GM18951 (cell line): ENCODE data around the gene CMC1.

Experiments used
- POLR2A ChIP-seq: IDR thresholded peaks from 4 replicates; pipeline ENCODE4 v1.6.1; 2011; ENCODE audit warnings: mild to moderate bottlenecking; ENCODE audit not compliant: insufficient read length, insufficient read depth; ENCODE audit errors: extremely low read depth
- in situ Hi-C: fragments of 300-500 bp; cut with MboI; formaldehyde crosslinking; loops from one replicate; pipeline ENCODE4 v1.12.0; 2022; ENCODE audit warnings: low sequenced_read_pairs, mixed read lengths, inconsistent platforms; ENCODE audit not compliant: unreplicated experiment

The CMC1 gene

DNA sequence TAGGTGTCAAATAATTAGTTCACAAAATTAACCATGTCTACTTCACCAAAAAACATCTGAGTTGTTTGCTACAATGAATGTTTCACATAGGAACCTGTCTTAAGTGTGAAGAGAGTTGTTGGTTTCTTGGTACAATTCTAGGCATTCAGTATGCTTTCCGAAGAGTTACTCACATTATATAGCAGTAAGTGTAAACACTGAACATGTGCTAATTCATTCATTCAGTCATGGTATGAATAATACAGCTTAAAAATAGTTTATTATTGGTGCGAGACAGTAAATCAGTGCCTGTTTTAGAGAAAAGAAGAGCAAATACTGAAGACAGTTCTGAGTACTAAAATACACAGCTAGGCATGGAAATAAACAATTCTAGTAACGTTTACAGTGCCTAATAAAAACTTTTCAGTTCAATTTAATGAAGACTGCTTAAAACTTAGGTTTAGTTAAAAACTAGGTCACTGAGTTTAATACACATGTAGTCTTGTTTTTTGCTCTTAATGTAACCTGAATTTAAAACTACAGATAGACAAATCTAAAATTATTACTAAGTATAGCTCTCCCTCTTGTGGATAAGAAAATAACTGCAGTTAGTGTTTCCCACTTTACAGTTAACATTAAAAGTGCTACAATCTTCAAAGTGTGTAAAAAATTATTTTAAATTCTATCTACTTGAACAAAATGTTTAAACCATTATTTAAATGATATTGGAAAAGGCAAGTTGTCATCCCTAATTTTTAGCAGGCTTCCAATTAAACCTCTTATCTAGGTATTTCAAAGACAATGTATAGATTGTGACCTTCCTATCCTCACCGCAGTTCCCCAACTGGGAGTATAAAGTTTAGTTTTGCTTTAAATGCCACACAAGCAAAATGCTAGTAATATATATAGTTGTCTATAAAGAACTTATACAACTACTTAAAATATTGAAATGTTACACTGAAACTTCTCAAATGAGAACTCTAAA is 87.1 kb downstream of the CMC1 start:
- no peak for TF ChIP-seq POLR2A
- in situ Hi-C loops: no loop called here

DNA sequence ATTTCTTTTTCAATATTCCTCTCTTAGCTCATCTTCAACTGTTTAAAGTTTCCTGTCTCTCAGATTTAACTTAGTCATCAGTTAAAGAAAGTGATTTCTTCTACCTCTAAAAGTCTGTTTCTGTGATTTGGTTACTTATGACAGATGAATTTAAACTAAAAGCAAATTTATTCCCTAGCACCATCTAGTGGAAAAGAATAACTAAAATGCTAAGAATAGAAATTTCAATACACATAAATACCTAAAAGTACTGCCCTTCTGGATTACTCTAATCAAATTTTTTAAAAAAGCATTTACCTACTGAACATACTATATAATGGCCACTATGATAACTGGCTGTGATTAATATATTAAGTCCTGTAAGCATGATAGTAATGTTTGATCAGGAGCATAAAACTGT is 93.1 kb downstream of the CMC1 start:
- no peak for TF ChIP-seq POLR2A
- in situ Hi-C loops: loop anchor here (10.0 kb wide), 1 partner anchor 620 kb away; no protein-coding TSS in a partner anchor

DNA sequence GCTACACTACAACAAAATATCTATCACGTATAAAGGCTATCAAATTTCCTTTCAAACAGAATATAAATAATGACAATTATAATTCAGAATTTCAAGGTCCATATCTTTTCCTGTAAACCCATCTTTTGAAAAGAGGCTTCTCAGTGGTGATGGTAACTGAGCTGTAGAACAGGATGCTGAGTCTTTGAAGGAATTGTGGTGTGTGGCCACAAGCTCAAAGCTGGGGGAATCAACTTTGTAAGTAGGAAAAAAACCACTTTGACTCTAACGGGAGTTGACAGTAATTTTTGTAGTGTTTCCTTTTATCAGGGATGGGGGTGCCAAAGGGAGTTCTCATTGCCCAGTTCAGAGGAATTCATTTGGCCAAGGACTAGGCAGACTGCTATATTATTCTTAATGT is 93.8 kb downstream of the CMC1 start:
- in situ Hi-C loops: loop anchor here (10.0 kb wide), 1 partner anchor 620 kb away; no protein-coding TSS in a partner anchor
- no peak for TF ChIP-seq POLR2A

DNA sequence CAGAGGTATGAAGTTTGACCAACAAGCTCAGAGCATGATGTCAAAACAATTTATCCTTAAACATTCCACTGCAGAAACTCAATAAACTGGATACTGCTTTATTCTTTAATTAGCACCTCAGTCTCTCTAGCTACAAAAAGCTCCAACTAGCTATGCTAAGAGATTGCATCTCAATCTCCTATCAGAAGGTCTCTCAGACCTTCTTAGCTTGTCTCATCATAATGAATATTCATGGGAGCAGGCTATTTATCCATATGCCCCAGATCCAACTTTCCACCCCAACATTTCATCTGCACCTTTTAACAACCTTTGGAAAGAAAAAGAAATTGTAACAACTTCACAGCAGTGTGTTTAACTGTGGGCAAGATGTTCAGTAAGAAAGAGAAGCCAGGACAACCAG is 95.8 kb downstream of the CMC1 start:
- TF ChIP-seq POLR2A: no peak
- in situ Hi-C loops: loop anchor here (10.0 kb wide), 1 partner anchor 622 kb away; no protein-coding TSS in a partner anchor

DNA sequence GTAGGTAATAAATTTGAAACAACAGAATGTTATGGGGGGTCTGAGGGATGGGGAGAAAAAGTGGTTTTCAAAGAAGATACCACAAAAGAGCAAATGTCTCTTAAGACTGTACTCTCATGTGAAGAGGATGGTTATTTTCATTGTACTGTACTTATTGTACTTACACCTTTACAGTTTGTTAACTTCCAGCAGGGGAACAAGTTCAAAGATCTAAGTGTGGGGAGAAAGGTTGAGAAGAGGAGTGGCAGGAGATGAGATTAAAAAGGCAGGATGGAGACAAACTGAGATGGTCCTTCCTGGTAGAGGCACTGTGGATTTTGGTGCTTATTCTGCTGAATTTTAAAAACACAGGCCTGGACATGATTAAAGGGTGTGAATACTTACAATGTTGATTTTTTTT is 101.7 kb downstream of the CMC1 start:
- TF ChIP-seq POLR2A: no peak
- in situ Hi-C loops: no loop called here

DNA sequence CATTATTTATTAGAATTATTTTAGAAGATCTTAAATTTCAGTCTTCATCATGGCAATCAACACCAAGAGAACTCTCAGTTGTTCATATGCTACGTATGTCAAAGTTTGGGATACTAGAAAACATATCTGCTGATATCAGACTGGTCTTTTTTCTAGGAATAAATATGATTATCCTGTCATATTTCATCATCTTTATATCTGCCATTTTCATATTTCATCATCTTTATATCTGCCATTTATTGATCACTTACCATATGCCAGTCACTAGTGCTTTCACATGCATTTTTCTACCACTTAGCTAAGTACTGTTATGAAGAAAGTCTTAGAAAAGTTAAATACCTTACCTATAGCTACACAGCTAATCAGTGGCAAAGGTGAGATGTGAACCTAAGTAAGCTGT is 104.3 kb downstream of the CMC1 start:
- TF ChIP-seq POLR2A: no peak
- in situ Hi-C loops: no loop called here

DNA sequence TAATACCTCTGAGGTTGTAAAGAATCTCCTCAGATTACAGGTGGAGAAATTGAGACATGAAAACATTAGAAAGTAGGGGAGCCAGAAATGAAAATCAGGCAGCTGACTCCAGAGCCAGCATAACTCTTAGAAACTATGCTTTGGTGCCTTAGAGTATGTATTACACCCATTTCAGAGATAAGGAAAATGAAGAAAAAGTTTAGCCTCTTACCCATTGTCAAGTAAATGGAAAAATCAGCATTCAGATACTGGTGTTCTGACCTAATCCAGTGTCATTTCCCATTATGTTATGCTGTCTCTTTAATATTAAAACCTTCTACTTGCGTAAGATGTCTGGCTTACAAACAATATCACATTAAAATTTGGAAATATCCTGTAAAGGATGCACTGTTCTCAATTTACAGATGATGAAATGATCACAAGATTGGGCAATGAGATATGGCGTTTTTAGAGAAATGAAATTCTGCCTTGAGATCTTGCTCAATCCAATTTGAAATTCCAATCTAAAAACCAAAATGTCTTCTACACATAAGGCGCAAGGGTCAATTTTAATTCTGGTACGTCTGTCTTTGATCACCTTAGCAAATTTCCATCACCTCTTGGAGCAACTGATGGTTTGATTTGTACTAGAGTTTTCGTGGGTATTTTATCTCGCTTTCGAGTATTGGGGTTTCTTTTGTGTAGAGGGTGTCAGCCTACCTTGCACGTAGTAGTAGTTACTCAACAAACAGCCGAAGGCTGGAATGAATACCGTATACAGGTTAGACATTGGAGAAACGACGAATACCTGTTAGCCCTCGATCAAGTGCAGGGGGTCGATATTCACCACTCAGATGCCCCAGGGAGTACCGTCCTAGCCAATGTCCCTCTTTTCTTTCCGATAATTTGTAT is 106.2 kb downstream of the CMC1 start:
- no peak for TF ChIP-seq POLR2A
- in situ Hi-C loops: no loop called here

DNA sequence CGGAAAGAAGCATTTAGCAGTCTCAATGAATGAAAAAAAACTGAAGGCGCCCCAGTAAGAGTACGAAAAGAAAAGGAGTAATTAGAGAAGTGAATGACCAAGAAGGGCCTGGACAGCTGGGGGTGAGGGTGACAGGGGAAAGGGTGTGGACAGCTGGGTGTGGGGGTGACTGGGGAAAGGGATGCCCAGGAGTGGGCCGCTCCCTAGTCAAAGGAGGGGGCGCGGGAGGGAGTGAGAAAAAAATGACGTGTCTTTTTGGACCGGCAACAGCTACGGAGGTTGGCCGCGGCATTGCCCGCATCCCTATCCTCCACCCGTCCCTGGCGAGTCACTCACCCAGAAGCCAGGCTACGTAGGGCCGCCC is 106.8 kb downstream of the CMC1 start:
- in situ Hi-C loops: no loop called here
- no peak for TF ChIP-seq POLR2A

DNA sequence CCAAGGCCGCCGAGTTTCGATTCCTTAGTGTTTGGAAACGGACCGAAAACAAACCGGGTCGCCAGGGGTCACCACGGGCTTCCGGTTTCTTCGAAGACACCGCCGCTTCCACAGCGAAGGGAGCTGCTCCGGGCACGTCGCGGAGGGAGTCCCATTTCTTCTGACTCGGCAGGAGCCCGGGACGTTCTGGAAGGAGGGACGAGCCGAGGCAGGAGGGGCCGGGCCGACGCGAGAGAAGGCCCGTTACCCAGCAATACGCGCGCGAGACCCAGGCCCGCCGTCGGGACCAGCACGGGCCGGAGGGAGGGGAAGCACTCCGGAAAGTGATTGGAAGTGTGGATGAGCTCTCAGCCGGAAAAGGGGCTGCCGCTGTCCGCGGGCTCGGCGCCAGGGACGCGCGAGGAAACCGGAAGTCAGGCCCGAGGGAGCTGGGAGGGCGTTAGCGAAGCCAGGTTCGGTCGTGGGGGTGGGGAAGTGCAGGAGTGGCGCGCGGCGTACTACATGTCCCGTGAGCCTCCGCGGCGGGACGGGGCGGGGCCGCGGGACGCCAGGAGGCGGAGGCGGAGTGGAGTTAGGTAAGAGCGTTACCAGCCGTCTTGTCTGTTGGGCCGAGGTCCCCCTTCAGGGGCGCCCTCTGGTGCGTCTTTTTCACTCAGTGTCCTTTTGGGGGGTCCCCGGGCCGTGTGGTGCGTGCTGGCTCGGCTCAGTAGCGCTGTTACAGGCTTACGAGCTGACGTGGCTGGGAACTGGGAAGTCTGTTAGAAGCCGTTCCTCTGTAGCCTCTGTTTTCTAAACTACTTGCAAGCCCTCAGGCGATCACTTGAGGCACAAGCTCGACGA is 107.4 kb downstream of the CMC1 start, which contains the start of the genes AZI2 and ZCWPW2:
AZI2 (minus strand) TSS at position 196 of the 840 bp plus-strand sequence. CDS start 8,207 bp downstream, outside the sequence.
ZCWPW2 (plus strand) TSS at position 93 of the 840 bp plus-strand sequence. CDS start 64,348 bp downstream, outside the sequence.
- TF ChIP-seq POLR2A: peak; percentile 75
- in situ Hi-C loops: no loop called here

DNA sequence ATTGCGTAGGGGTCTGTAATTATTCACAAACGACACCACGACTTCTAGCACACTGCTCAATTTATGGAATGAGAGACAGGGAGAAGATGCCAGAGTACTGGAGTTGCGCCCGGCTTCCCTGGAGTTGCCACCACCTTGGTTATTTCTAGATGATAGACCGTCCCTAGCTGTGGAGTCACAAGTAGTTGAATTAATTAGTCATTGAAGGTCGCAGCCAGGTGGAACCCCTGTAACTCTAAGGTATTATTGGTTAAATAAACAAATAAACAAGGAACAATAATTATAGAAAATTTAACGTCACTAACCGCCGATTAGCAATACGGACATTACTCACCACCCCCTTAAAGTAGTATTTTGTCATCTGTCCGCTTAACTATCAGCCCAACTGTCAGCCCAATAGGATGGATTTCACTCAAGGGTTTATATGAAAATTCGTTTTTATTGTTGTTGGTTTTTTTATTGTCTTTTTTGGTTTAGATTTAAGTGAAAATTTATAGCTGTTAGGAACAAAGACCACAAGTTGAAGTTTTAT is 108.1 kb downstream of the CMC1 start:
- in situ Hi-C loops: no loop called here
- no peak for TF ChIP-seq POLR2A
